ENCODE data around the gene TUBB4A. TPM values are rescaled to one million over a fixed set of nuclear protein-coding genes. Genes with fewer than 3 reads are reported as not detected.
"Not testable (repeated sequence)": the region's sequence is repeated elsewhere in the genome, so short reads cannot be mapped to it uniquely, and the experiment has no call there.

Gene TUBB4A
- total RNA-seq, 4 donors from 2014 or later, result 2.1 to 13.9 (median 3.4) TPM

DNA sequence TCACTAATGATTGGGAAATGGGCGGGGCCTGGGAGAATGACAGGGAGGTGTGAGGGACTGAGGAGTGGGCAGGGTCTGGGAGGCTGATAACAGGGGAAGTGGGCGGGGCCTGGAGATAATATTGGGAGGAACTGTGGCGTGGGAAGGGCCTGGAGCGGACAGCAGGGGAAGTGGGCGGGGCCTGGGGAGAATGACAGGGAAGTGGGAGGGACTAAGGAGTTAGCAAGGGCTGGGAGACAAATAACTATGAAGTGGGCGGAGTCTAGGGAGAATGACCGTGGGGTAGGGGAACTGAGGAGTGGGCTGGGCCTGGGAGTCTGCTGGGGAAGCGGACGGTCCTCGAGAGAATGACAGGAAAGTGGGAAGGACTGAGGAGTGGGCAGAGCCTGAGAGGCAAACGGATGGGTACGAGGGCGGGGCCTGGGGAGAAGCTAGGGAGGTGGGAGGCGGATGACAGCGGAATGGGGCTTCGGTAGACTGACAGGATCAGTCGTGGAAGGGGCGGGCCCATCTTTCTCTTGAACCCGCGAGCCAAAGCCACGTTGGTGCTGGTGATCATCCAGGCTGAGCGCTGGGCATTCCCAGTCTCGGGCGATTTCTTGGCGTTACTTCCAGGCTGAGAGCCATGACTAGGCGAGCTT is 14.0 kb upstream of the TUBB4A start:
- Histone ChIP-seq H3K9me3 (no peaks in the 10 kb centered on the region), H3K27ac (peak overlapping the region; percentile 45), H3K27me3 (no peaks in the 10 kb centered on the region), H3K4me3 (peak overlapping the region; percentile 63), H3K4me1 (peaks cover 23% of the 10 kb centered on the region), H3K36me3 (no peaks in the 10 kb centered on the region)
- DNase-seq (ENCODE audit: low spot score in 2 of 2), result peak; percentile 96
- TF ChIP-seq CTCF (IDR thresholded peaks at IDR 0.05) (no peak), EP300 (IDR thresholded peaks at IDR 0.05) (no peak), POLR2A (IDR thresholded peaks at IDR 0.05) (no peak), POLR2AphosphoS5 (IDR thresholded peaks at IDR 0.05) (no peak)
- under 1% methylated on average over 25 of the region's 26 CpGs for WGBS

- Histone ChIP-seq H3K4me1 (peaks cover 23% of the 10 kb centered on the region), H3K27me3 (no peaks in the 10 kb centered on the region), H3K9me3 (no peaks in the 10 kb centered on the region), H3K36me3 (no peaks in the 10 kb centered on the region), H3K27ac (no peak overlapping the region), H3K4me3 (no peak overlapping the region)
- 77% methylated on average over 14 of the region's 15 CpGs for WGBS
- DNase-seq (ENCODE audit: low spot score in 2 of 2), result no peak
- no peak for TF ChIP-seq EP300 (IDR thresholded peaks at IDR 0.05)
- no peak for TF ChIP-seq POLR2A (IDR thresholded peaks at IDR 0.05)
- TF ChIP-seq CTCF (IDR thresholded peaks at IDR 0.05), result no peak
- no peak for TF ChIP-seq POLR2AphosphoS5 (IDR thresholded peaks at IDR 0.05)
Measured at GRCh38 chr19:6514926-6515544, 12.9 kb upstream of the TUBB4A start.

- WGBS, result 76% methylated on average over 9 of the region's 9 CpGs
- no peak for DNase-seq (ENCODE audit: low spot score in 2 of 2)
- H3K9me3 ChIP-seq, result no peaks in the 10 kb centered on the region
- TF ChIP-seq POLR2A (IDR thresholded peaks at IDR 0.05) (no peak), EP300 (IDR thresholded peaks at IDR 0.05) (no peak), POLR2AphosphoS5 (IDR thresholded peaks at IDR 0.05) (no peak), CTCF (IDR thresholded peaks at IDR 0.05) (no peak)
- H3K36me3 ChIP-seq, result no peaks in the 10 kb centered on the region
- H3K4me1 ChIP-seq, result peaks cover 27% of the 10 kb centered on the region
- H3K27ac ChIP-seq, result no peak overlapping the region
- H3K4me3 ChIP-seq, result no peak overlapping the region
- H3K27me3 ChIP-seq, result no peaks in the 10 kb centered on the region
Measured at GRCh38 chr19:6514089-6514488, 12.0 kb upstream of the TUBB4A start.

GRCh38 chr19:6510618-6511017 is 8.5 kb upstream of the TUBB4A start:
- no peak for DNase-seq (ENCODE audit: low spot score in 2 of 2)
- H3K4me3 ChIP-seq, result no peak overlapping the region
- H3K27me3 ChIP-seq, result no peaks in the 10 kb centered on the region
- no peak for TF ChIP-seq POLR2A (IDR thresholded peaks at IDR 0.05)
- TF ChIP-seq CTCF (IDR thresholded peaks at IDR 0.05), result no peak
- no peak for TF ChIP-seq EP300 (IDR thresholded peaks at IDR 0.05)
- TF ChIP-seq POLR2AphosphoS5 (IDR thresholded peaks at IDR 0.05), result no peak
- no peaks in the 10 kb centered on the region for H3K36me3 ChIP-seq
- H3K9me3 ChIP-seq, result no peaks in the 10 kb centered on the region
- H3K4me1 ChIP-seq, result peaks cover 9% of the 10 kb centered on the region
- 91% methylated on average over 7 of the region's 7 CpGs for WGBS
- H3K27ac ChIP-seq, result no peak overlapping the region

DNA sequence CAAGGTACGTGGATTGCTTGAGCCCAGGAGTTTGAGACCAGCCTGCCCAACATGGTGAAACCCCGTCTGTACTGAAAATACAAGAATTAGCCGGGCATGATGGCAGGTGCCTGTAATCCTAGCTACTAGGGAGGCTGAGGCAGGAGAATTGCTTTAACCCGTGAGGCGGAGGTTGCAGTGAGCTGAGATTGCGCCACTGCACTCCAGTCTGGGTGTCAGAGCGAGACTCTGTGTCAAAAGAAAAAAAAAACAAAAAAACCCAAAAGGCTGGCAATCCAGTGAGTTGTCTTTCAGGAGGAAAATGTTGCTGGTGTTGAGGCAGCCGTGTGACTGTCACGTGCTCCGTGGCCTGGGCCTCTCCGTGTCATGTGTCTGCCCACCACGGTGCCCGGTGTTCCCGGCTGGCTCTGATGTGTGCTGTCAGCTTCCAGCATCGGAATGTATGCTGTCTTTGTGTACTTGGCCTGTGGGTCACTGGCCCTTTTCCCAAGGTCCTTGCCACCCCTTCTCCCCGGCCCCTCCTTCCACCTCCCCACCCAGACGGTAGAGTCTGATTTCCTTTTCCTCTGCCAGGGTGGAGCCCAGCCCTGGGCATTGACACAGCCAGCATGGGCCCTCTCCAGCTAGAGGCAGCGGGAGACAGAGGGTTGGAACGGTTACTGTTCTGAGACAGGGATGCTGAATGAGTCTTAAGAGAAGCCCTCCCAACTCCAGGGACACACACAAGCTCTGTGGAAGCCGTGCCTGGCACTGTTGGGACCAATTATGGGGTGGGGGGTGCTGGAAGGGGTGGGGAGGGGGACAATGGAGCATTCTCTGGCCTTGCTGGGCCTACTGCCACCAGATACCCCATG is 7.2 kb upstream of the TUBB4A start:
- no peaks in the 10 kb centered on the region for H3K36me3 ChIP-seq
- peak overlapping the region; percentile 37 for H3K27ac ChIP-seq
- H3K4me3 ChIP-seq, result no peak overlapping the region
- DNase-seq (ENCODE audit: low spot score in 2 of 2), result no peak
- H3K9me3 ChIP-seq, result no peaks in the 10 kb centered on the region
- peaks cover 2% of the 10 kb centered on the region for H3K27me3 ChIP-seq
- H3K4me1 ChIP-seq, result peaks cover 9% of the 10 kb centered on the region
- WGBS, result 66% methylated on average over 20 of the region's 20 CpGs
- no peak for TF ChIP-seq POLR2AphosphoS5 (IDR thresholded peaks at IDR 0.05)

GRCh38 chr19:6508028-6508771 is 6.1 kb upstream of the TUBB4A start:
- not testable (repeated sequence) for DNase-seq (ENCODE audit: low spot score in 2 of 2); H3K27ac ChIP-seq; H3K4me1 ChIP-seq; H3K36me3 ChIP-seq; H3K9me3 ChIP-seq; H3K4me3 ChIP-seq
- peaks cover 12% of the 10 kb centered on the region for H3K27me3 ChIP-seq
- WGBS, result 89% methylated on average over 9 of the region's 9 CpGs
